ENCODE measurements around the gene GPR152. TPM values are rescaled to one million over a fixed set of nuclear protein-coding genes. Genes with fewer than 3 reads are reported as not detected.

GPR152 gene
- total RNA-seq, 2 experiments from 2014 or later, result not detected

GRCh38 chr11:67420646-67421429, 31.7 kb downstream of the GPR152 start:
- DNase-seq, result peak; percentile 100
- no peaks in the 10 kb centered on the region for H3K9me3 Mint-ChIP-seq
- no peaks in the 10 kb centered on the region for H3K27me3 Mint-ChIP-seq
- peak overlapping the region; percentile 84 for H3K4me3 Mint-ChIP-seq
- H3K36me3 Mint-ChIP-seq, result no peaks in the 10 kb centered on the region
- peaks cover 43% of the 10 kb centered on the region for H3K4me1 Mint-ChIP-seq
- POLR2A ChIA-PET, result interaction anchor here (0.8 to 16.1 kb wide), 9 partner anchors 9 to 84 kb away, joined by 3 to 412 read pairs (median 30); partner anchors contain the start of genes AIP, PITPNM1, POLD4 and PPP1CA
- H3K27ac Mint-ChIP-seq, result peak overlapping the region; percentile 90
- ATAC-seq (ENCODE audit: low read depth), result peak; percentile 75

- peaks cover 43% of the 10 kb centered on the region for H3K4me1 Mint-ChIP-seq
- no peak for ATAC-seq (ENCODE audit: low read depth)
- peak; percentile 58 for DNase-seq
- H3K36me3 Mint-ChIP-seq, result no peaks in the 10 kb centered on the region
- POLR2A ChIA-PET, result interaction anchor here (0.8 to 16.1 kb wide), 12 partner anchors 8 to 85 kb away, joined by 3 to 412 read pairs (median 13); partner anchors contain the start of genes AIP, PITPNM1, POLD4 and PPP1CA
- peak overlapping the region; percentile 84 for H3K4me3 Mint-ChIP-seq
- H3K27ac Mint-ChIP-seq, result peak overlapping the region; percentile 88
- H3K27me3 Mint-ChIP-seq, result no peaks in the 10 kb centered on the region
- H3K9me3 Mint-ChIP-seq, result no peaks in the 10 kb centered on the region
These were observed 32.3 kb downstream of the GPR152 start for GRCh38 chr11:67420147-67420645.

GRCh38 chr11:67419325-67420049, 33.0 kb downstream of the GPR152 start:
- Mint-ChIP-seq H3K4me3 (peak overlapping the region; percentile 84), H3K27me3 (no peaks in the 10 kb centered on the region), H3K9me3 (no peaks in the 10 kb centered on the region), H3K4me1 (peaks cover 43% of the 10 kb centered on the region), H3K36me3 (no peaks in the 10 kb centered on the region), H3K27ac (peak overlapping the region; percentile 88)
- DNase-seq (no peak), ATAC-seq (ENCODE audit: low read depth) (no peak)
- POLR2A ChIA-PET, result interaction anchor here (0.8 to 16.1 kb wide), 13 partner anchors 7 to 86 kb away, joined by 3 to 412 read pairs (median 10); partner anchors contain the start of genes AIP, PITPNM1, POLD4 and PPP1CA

- H3K27ac Mint-ChIP-seq, result peak overlapping the region; percentile 88
- peaks cover 41% of the 10 kb centered on the region for H3K4me1 Mint-ChIP-seq
- POLR2A ChIA-PET, result interaction anchor here (0.7 to 16.1 kb wide), 11 partner anchors 11 to 87 kb away, joined by 3 to 412 read pairs (median 10); partner anchors contain the start of genes AIP, GPR152, PITPNM1 and PPP1CA
- ATAC-seq (ENCODE audit: low read depth) (no peak), DNase-seq (peak; percentile 65)
- H3K27me3 Mint-ChIP-seq, result no peaks in the 10 kb centered on the region
- no peaks in the 10 kb centered on the region for H3K36me3 Mint-ChIP-seq
- H3K9me3 Mint-ChIP-seq, result no peaks in the 10 kb centered on the region
- peak overlapping the region; percentile 84 for H3K4me3 Mint-ChIP-seq
These were observed 33.9 kb downstream of the GPR152 start for GRCh38 chr11:67418476-67419281.

- POLR2A ChIA-PET, result interaction anchor here (0.6 to 16.1 kb wide), 6 partner anchors 9 to 67 kb away, joined by 3 to 412 read pairs (median 80); partner anchors contain the start of genes AIP, PPP1CA, PTPRCAP and RPS6KB2
- Mint-ChIP-seq H3K4me3 (peak overlapping the region; percentile 84), H3K27ac (peak overlapping the region; percentile 88), H3K36me3 (no peaks in the 10 kb centered on the region), H3K4me1 (peaks cover 46% of the 10 kb centered on the region), H3K27me3 (no peaks in the 10 kb centered on the region), H3K9me3 (no peaks in the 10 kb centered on the region)
- ATAC-seq (ENCODE audit: low read depth) (no peak), DNase-seq (peak; percentile 41)
These were observed 35.1 kb downstream of the GPR152 start for GRCh38 chr11:67417425-67417824.

- H3K27ac Mint-ChIP-seq, result peak overlapping the region; percentile 80
- H3K4me1 Mint-ChIP-seq, result peaks cover 53% of the 10 kb centered on the region
- peak; percentile 57 for DNase-seq
- H3K9me3 Mint-ChIP-seq, result no peaks in the 10 kb centered on the region
- H3K4me3 Mint-ChIP-seq, result peak overlapping the region; percentile 78
- no peaks in the 10 kb centered on the region for H3K36me3 Mint-ChIP-seq
- ATAC-seq (ENCODE audit: low read depth), result peak; percentile 2
- POLR2A ChIA-PET, result interaction anchor here (0.6 to 16.1 kb wide), 6 partner anchors 9 to 68 kb away, joined by 3 to 412 read pairs (median 80); partner anchors contain the start of genes AIP, PPP1CA, PTPRCAP and RPS6KB2
- H3K27me3 Mint-ChIP-seq, result no peaks in the 10 kb centered on the region
These were observed 35.9 kb downstream of the GPR152 start for GRCh38 chr11:67416416-67417335.

GRCh38 chr11:67415501-67416304, 36.8 kb downstream of the GPR152 start, which contains the start of gene CARNS1:
CARNS1 (plus strand) TSS chr11:67415678; CDS start chr11:67416200, 522 bp downstream.
- no peak for ATAC-seq (ENCODE audit: low read depth)
- Mint-ChIP-seq H3K9me3 (no peaks in the 10 kb centered on the region), H3K4me1 (peaks cover 58% of the 10 kb centered on the region), H3K4me3 (peak within 1 kb of the TSS; percentile 83), H3K36me3 (no peaks in the 10 kb centered on the region), H3K27ac (peak within 1 kb of the TSS; percentile 86), H3K27me3 (no peaks in the 10 kb centered on the region)
- no peak for DNase-seq
- POLR2A ChIA-PET, result interaction anchor here (0.6 to 16.1 kb wide), 5 partner anchors 8 to 49 kb away, joined by 3 to 412 read pairs (median 123); partner anchors contain the start of genes PPP1CA, PTPRCAP, RPS6KB2 and TBC1D10C

- peak overlapping the region; percentile 65 for H3K27ac Mint-ChIP-seq
- peaks cover 65% of the 10 kb centered on the region for H3K4me1 Mint-ChIP-seq
- H3K9me3 Mint-ChIP-seq, result no peaks in the 10 kb centered on the region
- DNase-seq, result no peak
- POLR2A ChIA-PET, result interaction anchor here (1.1 to 16.1 kb wide), 9 partner anchors 7 to 125 kb away, joined by 3 to 412 read pairs (median 10); partner anchors contain the start of genes CORO1B, PPP1CA, PTPRCAP and RAD9A
- H3K36me3 Mint-ChIP-seq, result peaks cover 6% of the 10 kb centered on the region
- no peak overlapping the region for H3K4me3 Mint-ChIP-seq
- no peaks in the 10 kb centered on the region for H3K27me3 Mint-ChIP-seq
- no peak for ATAC-seq (ENCODE audit: low read depth)
These were observed 39.2 kb downstream of the GPR152 start for GRCh38 chr11:67413266-67413849.

GRCh38 chr11:67412495-67413179, 39.9 kb downstream of the GPR152 start:
- no peaks in the 10 kb centered on the region for H3K27me3 Mint-ChIP-seq
- ATAC-seq (ENCODE audit: low read depth) (no peak), DNase-seq (no peak)
- no peak overlapping the region for H3K4me3 Mint-ChIP-seq
- peaks cover 65% of the 10 kb centered on the region for H3K4me1 Mint-ChIP-seq
- peak overlapping the region; percentile 65 for H3K27ac Mint-ChIP-seq
- H3K9me3 Mint-ChIP-seq, result no peaks in the 10 kb centered on the region
- POLR2A ChIA-PET, result interaction anchor here (1.0 to 16.1 kb wide), 13 partner anchors 8 to 141 kb away, joined by 3 to 412 read pairs (median 6); partner anchors contain the start of genes CORO1B, PPP1CA, PTPRCAP and RAD9A
- peaks cover 9% of the 10 kb centered on the region for H3K36me3 Mint-ChIP-seq

GRCh38 chr11:67411785-67412152, 40.8 kb downstream of the GPR152 start:
- DNase-seq, result no peak
- POLR2A ChIA-PET, result interaction anchor here (1.0 to 16.1 kb wide), 11 partner anchors 9 to 140 kb away, joined by 3 to 412 read pairs (median 6); partner anchors contain the start of genes CORO1B, PPP1CA, PTPRCAP and RAD9A
- Mint-ChIP-seq H3K27me3 (no peaks in the 10 kb centered on the region), H3K36me3 (peaks cover 16% of the 10 kb centered on the region), H3K27ac (peak overlapping the region; percentile 45), H3K4me1 (peaks cover 69% of the 10 kb centered on the region), H3K4me3 (no peak overlapping the region), H3K9me3 (no peaks in the 10 kb centered on the region)
- no peak for ATAC-seq (ENCODE audit: low read depth)
